GM18873 (cell line): ENCODE data around the gene TRO.

Experiments used
- ATAC-seq: cut with Tn5 transposase; IDR thresholded peaks from one replicate; pipeline ENCODE4 v1.9.1; 2021; ENCODE audit warnings: mild to moderate bottlenecking, moderate library complexity, moderate number of reproducible peaks; ENCODE audit not compliant: unreplicated experiment, low FRiP score

TRO gene

GRCh38 chrX:54945224-54945623 is 24.6 kb downstream of the TRO start:
- ATAC-seq, result no peak

- ATAC-seq, result no peak
Measured at GRCh38 chrX:54950730-54951375, 30.2 kb downstream of the TRO start.

- ATAC-seq, result no peak
Measured at GRCh38 chrX:54961750-54962149, 41.1 kb downstream of the TRO start.

GRCh38 chrX:54964766-54965497 is 44.3 kb downstream of the TRO start:
- ATAC-seq, result no peak

GRCh38 chrX:54977387-54977786 is 56.8 kb downstream of the TRO start:
- ATAC-seq, result no peak

GRCh38 chrX:54978448-54978847 is 57.8 kb downstream of the TRO start:
- ATAC-seq, result no peak

GRCh38 chrX:54979432-54979831 is 58.8 kb downstream of the TRO start:
- ATAC-seq, result no peak

GRCh38 chrX:54980334-54980733 is 59.7 kb downstream of the TRO start:
- ATAC-seq, result no peak
